ENCODE measurements around the gene VEZF1.

The VEZF1 gene

GRCh38 chr17:57925361-57925990 is 62.6 kb downstream of the VEZF1 start:
- DNase-seq, result no peak

GRCh38 chr17:57924677-57925076 is 63.4 kb downstream of the VEZF1 start:
- DNase-seq, result no peak
